K562 (cell line): ENCODE results near the gene KRTAP16-1. TPM values are rescaled to one million over a fixed set of nuclear protein-coding genes. Genes with fewer than 3 reads are reported as not detected.

ENCODE experiments used
- ATAC-seq: fragments of 200-7000 bp; cut with Tn5 transposase; 3 replicates; pipeline ENCODE4 v1.9.1; 2020; ENCODE audit warnings: moderate library complexity
- BruUV-seq: library from RNA; stranded (reverse); fragments of 400-500 nt; replicated peaks from 2 replicates; lab custom pipeline; 2021; lab: Mats Ljungman, UMichigan
- CTCF ChIA-PET: fragments of 300-600 bp; formaldehyde crosslinking; extraction: SDS; loops from one replicate; lab custom pipeline; 2021; ENCODE audit warnings: low intra/inter-chr PET ratio; lab: Yijun Ruan, JAX
- POLR2A ChIA-PET: fragments of 300-600, 350-650 bp; sonication (Branson Sonifier 250); formaldehyde crosslinking; extraction: SDS; loops from one replicate; lab custom pipeline; 2021; ENCODE audit warnings: antibody characterized with exemption, inconsistent platforms; lab: Yijun Ruan, JAX
- DNase-seq, 4 experiments: peaks; one replicate each; pipeline versions ENCODE4 v3.0.0 to v3.0.0-alpha.2; 2011 to 2018; ENCODE audit warnings: low spot score in 3 of 4, mixed read lengths in 3 of 4; ENCODE audit errors: extremely low read depth in 1 of 4
- FAIRE-seq: peaks from 2 replicates; lab custom pipeline; 2011; peaks lifted over from hg19 to GRCh38; lab: Jason Lieb, UNC
- H2AFZ ChIP-seq: 2 replicates; pipeline ENCODE4 v1.6.0; 2011; ENCODE audit warnings: low read depth, low read length, control low read depth, inconsistent platforms
- H3K27ac ChIP-seq: fragments of 200-600 bp; 3 replicates; pipeline ENCODE4 v1.8.0; 2011; ENCODE audit warnings: low read depth, mild to moderate bottlenecking, control low read depth, inconsistent platforms, low read length, moderate library complexity, mixed read lengths; ENCODE audit errors: extremely low read depth
- H3K27me3 ChIP-seq, 2 experiments: fragments of 300-600 bp in 1 of 2; 2 replicates in 1 of 2; 3 replicates in 1 of 2; pipeline versions ENCODE4 v1.6.0 to v1.8.0; 2011; ENCODE audit warnings: inconsistent platforms in 2 of 2, low read length in 2 of 2, mild to moderate bottlenecking in 1 of 2, mixed read lengths in 1 of 2, moderate library complexity in 1 of 2; ENCODE audit not compliant: control insufficient read depth in 2 of 2, insufficient read depth in 2 of 2
- H3K36me3 ChIP-seq: fragments of 300-600 bp; 3 replicates; pipeline ENCODE4 v1.8.0; 2011; ENCODE audit warnings: mild to moderate bottlenecking, low read length, inconsistent platforms; ENCODE audit not compliant: control insufficient read depth, insufficient read depth
- H3K4me1 ChIP-seq, 2 experiments: fragments of 200-600 bp in 1 of 2; replicated peaks in 1 of 2; 2 replicates in 1 of 2; 3 replicates in 1 of 2; pipeline versions ENCODE4 v1.5.1 to v1.8.0; 2011; ENCODE audit warnings: inconsistent platforms in 2 of 2, low read length in 2 of 2, mild to moderate bottlenecking in 1 of 2, mixed read lengths in 1 of 2, moderate library complexity in 1 of 2; ENCODE audit not compliant: control insufficient read depth in 2 of 2, insufficient read depth in 2 of 2
- H3K4me2 ChIP-seq: 2 replicates; pipeline ENCODE4 v1.6.1; 2011; ENCODE audit warnings: low read length, control low read depth, inconsistent platforms, mixed read lengths; ENCODE audit not compliant: insufficient read depth
- H3K4me3 ChIP-seq: fragments of 200-600 bp; sonication (generic), shearing (Covaris generic); 2 replicates; pipeline ENCODE4 v1.5.1; 2016; ENCODE audit warnings: control low read depth, inconsistent platforms
- H3K79me2 ChIP-seq: fragments of 200-600 bp; 3 replicates; pipeline ENCODE4 v1.8.0; 2011; ENCODE audit warnings: low read length, inconsistent platforms; ENCODE audit not compliant: control insufficient read depth, insufficient read depth
- H3K9ac ChIP-seq, 2 experiments: 2 replicates each; pipeline versions ENCODE4 v1.6.0 to v1.6.1; 2011; ENCODE audit warnings: low read depth in 2 of 2, low read length in 2 of 2, control low read depth in 1 of 2, inconsistent platforms in 1 of 2, mild to moderate bottlenecking in 1 of 2, mixed read lengths in 1 of 2; ENCODE audit not compliant: insufficient read depth in 1 of 2
- H3K9me1 ChIP-seq: one replicate; pipeline ENCODE4 v1.6.0; 2011; ENCODE audit warnings: inconsistent platforms, mild to moderate bottlenecking, low read length, moderate library complexity; ENCODE audit not compliant: control insufficient read depth, insufficient read depth
- H3K9me3 ChIP-seq: replicated peaks from 2 replicates; pipeline ENCODE4 v1.5.1; 2011; ENCODE audit warnings: low read depth, low read length, inconsistent platforms; ENCODE audit not compliant: control insufficient read depth, insufficient read depth
- H4K20me1 ChIP-seq: replicated peaks from 2 replicates; pipeline ENCODE4 v1.6.1; 2011; ENCODE audit warnings: low read length, inconsistent platforms, mixed read lengths; ENCODE audit not compliant: control insufficient read depth, insufficient read depth
- L3MBTL2 ChIP-seq: fragments of 450-650 bp; IDR thresholded peaks from 2 replicates; pipeline ENCODE4 v1.6.1; 2016; ENCODE audit warnings: mild to moderate bottlenecking, moderate library complexity
- SPI1 ChIP-seq: IDR thresholded peaks from 2 replicates; pipeline ENCODE4 v1.6.1; 2011; ENCODE audit warnings: low read depth, low read length, control low read depth, borderline replicate concordance
- TEAD4 ChIP-seq, 2 experiments: sonication (generic) in 1 of 2; formaldehyde crosslinking in 1 of 2; IDR thresholded peaks; 2 replicates each; pipeline versions ENCODE4 v1.6.1 to v1.8.0; 2012 to 2022; ENCODE audit warnings: borderline replicate concordance in 1 of 2, inconsistent platforms in 1 of 2, low read length in 1 of 2, mild to moderate bottlenecking in 1 of 2, missing genetic modification reagents in 1 of 2
- VEZF1 ChIP-seq: fragments of 200-800 bp; sonication (Bioruptor generic); IDR thresholded peaks from 2 replicates; pipeline ENCODE4 v1.6.1; 2017; ENCODE audit warnings: missing genetic modification characterization, missing compliant biosample characterization
- ZBTB7A ChIP-seq: IDR thresholded peaks from 2 replicates; pipeline ENCODE4 v1.6.1; 2011; ENCODE audit warnings: low read depth, mild to moderate bottlenecking, low read length, moderate library complexity, borderline replicate concordance; ENCODE audit not compliant: control insufficient read depth
- WGBS: fragments of 100-300 bp; shearing (Covaris generic); methylation state at CpG from one replicate; pipeline ENCODE4 v1.1.6; 2016; ENCODE audit warnings: low coverage, mixed read lengths; ENCODE audit not compliant: insufficient coverage; ENCODE audit errors: missing lambda C conversion rate; 5-methylcytosine and 5-hydroxymethylcytosine counted together
- in situ Hi-C: fragments of 300-500 bp; cut with MboI; formaldehyde crosslinking; loops from 4 replicates; pipeline ENCODE4 v1.15.0; 2018; ENCODE audit warnings: inconsistent platforms, mixed read lengths
- intact Hi-C: fragments of 100-400 bp; cut with micrococcal nuclease; formaldehyde crosslinking; loops from 2 replicates; pipeline ENCODE4 v1.14.2; 2022
- polyA plus RNA-seq, 8 experiments: library from polyadenylated mRNA; depleted of rRNA in 4 of 8; stranded (reverse) in 5 of 8; unstranded in 3 of 8; fragments of >200 nt; fragmentation: Nextera tagmentation in 2 of 8; fragmentation: Illumina TruSeq in 1 of 8; extraction: Ambion mirVana in 2 of 8; extraction: Trizol in 1 of 8; gene quantifications; 2 replicates each; pipeline versions ENCODE4 v1.2.1 to v1.2.3, GENCODE V29; 2011 to 2014; ENCODE audit warnings: inconsistent platforms in 1 of 8, missing spikeins in 1 of 8
- total RNA-seq, 7 experiments: library from RNA; depleted of rRNA in 6 of 7; stranded (reverse); fragments of >200 nt in 6 of 7; fragmentation: Illumina TruSeq in 2 of 7; extraction: Trizol in 2 of 7; gene quantifications; 2 replicates each; pipeline versions ENCODE4 v1.2.1 to v1.2.3, GENCODE V29; 2011 to 2021; ENCODE audit warnings: low replicate concordance in 1 of 7

KRTAP16-1 gene
- total and polyA plus RNA-seq, 9 of the 15 experiments (the other 6 are each of a cell fraction or from before 2014, with no cell fraction given), result not detected

- Histone ChIP-seq H3K9me3 (no peaks in the 10 kb centered on the region), H3K79me2 (no peaks in the 10 kb centered on the region), H3K4me3 (no peak overlapping the region), H3K4me2 (no peak overlapping the region), H3K9me1 (no peaks in the 10 kb centered on the region), H3K4me1 (no peaks in the 10 kb centered on the region), H2AFZ (no peak overlapping the region), H4K20me1 (no peaks in the 10 kb centered on the region), H3K9ac (no peak overlapping the region), H3K27me3 (no peaks in the 10 kb centered on the region), H3K27ac (no peak overlapping the region), H3K36me3 (no peaks in the 10 kb centered on the region)
- 0% methylated on average over 4 of the region's 4 CpGs for WGBS
- ChIA-PET CTCF (no interaction called here), POLR2A (interaction anchor here (0.8 kb wide), 1 partner anchor 258 kb away, joined by 3 read pairs; no protein-coding TSS in a partner anchor)
- DNase-seq, result no peak
- ATAC-seq, result no peak
- in situ Hi-C loops, result no loop called here
- BruUV-seq, result no TSS peak
- TF ChIP-seq L3MBTL2 (no peak), ZBTB7A (no peak), TEAD4 (IDR thresholded peaks at IDR 0.05; ENCODE audit: low read length) (no peak), TEAD4 (CRISPR knock-in tag; IDR thresholded peaks at IDR 0.05; ENCODE audit: borderline replicate concordance) (no peak), SPI1 (peak; percentile 55; the same call in 1 of the 2 replicates), VEZF1 (CRISPR knock-in tag) (no peak)
- intact Hi-C loops, result no loop called here
- no peak for FAIRE-seq
Measured at GRCh38 chr17:41354536-41354935, 45.4 kb upstream of the KRTAP16-1 start.
